ENCODE results near the gene SPINK8.

DNA sequence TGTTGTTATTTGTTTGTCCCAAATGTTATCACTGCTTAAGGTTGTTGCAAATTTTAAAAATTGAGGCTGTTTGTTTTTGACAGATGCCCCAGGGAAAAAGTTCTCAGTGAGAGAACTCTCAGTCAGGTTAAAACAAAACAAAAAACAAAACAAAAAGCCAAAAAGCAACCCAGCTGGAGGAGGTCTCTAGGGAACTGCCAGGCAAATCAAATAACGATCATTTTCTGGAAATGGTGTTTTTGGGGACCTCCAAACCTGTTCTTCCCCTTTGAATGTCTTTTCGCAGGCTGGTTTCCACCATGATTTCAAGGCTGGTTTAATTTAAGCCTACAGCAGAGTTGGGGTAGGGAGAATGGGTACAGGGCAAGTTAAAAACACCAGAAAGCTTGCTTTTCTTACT, 27.2 kb downstream of the SPINK8 start:
- TF ChIP-seq EZH2phosphoT487 (IDR thresholded peaks at IDR 0.05) (no peak), CTCF (IDR thresholded peaks at IDR 0.05) (no peak), EZH2 (IDR thresholded peaks at IDR 0.05) (no peak)
